A673 (cell line): ENCODE results near the gene CFI. TPM values are rescaled to one million over a fixed set of nuclear protein-coding genes. Genes with fewer than 3 reads are reported as not detected.

ENCODE experiments used
- BruUV-seq: library from RNA; stranded (reverse); fragments of 400-500 nt; replicated peaks from 2 replicates; lab custom pipeline; 2021; lab: Mats Ljungman, UMichigan
- CTCF ChIA-PET: fragments of 300-600 bp; sonication (Branson Sonifier 250); formaldehyde crosslinking; loops from one replicate; lab custom pipeline; 2022; ENCODE audit warnings: antibody characterized with exemption; lab: Charles Lee
- POLR2A ChIA-PET: fragments of 300-600 bp; sonication (Branson Sonifier 250); formaldehyde crosslinking; loops from one replicate; lab custom pipeline; 2022; ENCODE audit warnings: antibody characterized with exemption; ENCODE audit not compliant: low non-redundant PET; lab: Charles Lee
- DNase-seq: peaks from one replicate; pipeline ENCODE4 v3.0.0-alpha.2; 2015; ENCODE audit warnings: low spot score
- H3K27ac ChIP-seq: fragments of 200-600 bp; sonication (generic); 2 replicates; pipeline ENCODE4 v1.5.1; 2016; ENCODE audit warnings: mixed run types, low read depth, mild to moderate bottlenecking, mixed read lengths, antibody characterized with exemption, low read length; ENCODE audit not compliant: poor library complexity, severe bottlenecking
- H3K27me3 ChIP-seq: fragments of 200-600 bp; sonication (generic); replicated peaks from 2 replicates; pipeline ENCODE4 v1.6.1; 2017; ENCODE audit warnings: mixed run types, low read depth, mild to moderate bottlenecking, mixed read lengths, antibody characterized with exemption, low read length; ENCODE audit not compliant: insufficient read depth, poor library complexity
- H3K36me3 ChIP-seq: fragments of 200-600 bp; sonication (generic); 2 replicates; pipeline ENCODE4 v1.6.1; 2016; ENCODE audit warnings: mixed run types, mild to moderate bottlenecking, mixed read lengths, antibody characterized with exemption, low read length; ENCODE audit not compliant: insufficient read depth, poor library complexity, severe bottlenecking
- H3K4me1 ChIP-seq: fragments of 200-600 bp; sonication (generic); 2 replicates; pipeline ENCODE4 v1.6.1; 2017; ENCODE audit warnings: mixed run types, mild to moderate bottlenecking, mixed read lengths, antibody characterized with exemption, low read length; ENCODE audit not compliant: insufficient read depth, poor library complexity, severe bottlenecking
- H3K4me3 ChIP-seq: fragments of 200-600 bp; sonication (generic); 2 replicates; pipeline ENCODE4 v1.5.1; 2016; ENCODE audit warnings: low read depth, mixed run types, mild to moderate bottlenecking, mixed read lengths, low read length; ENCODE audit not compliant: poor library complexity, severe bottlenecking
- H3K9me3 ChIP-seq: fragments of 200-600 bp; sonication (generic); 2 replicates; pipeline ENCODE4 v1.6.1; 2016; ENCODE audit warnings: mixed run types, low read depth, mild to moderate bottlenecking, mixed read lengths, antibody characterized with exemption, low read length; ENCODE audit not compliant: poor library complexity, severe bottlenecking
- CTCF ChIP-seq: fragments of 300-800, 200-600 bp; sonication (generic); conservative IDR thresholded peaks from 2 replicates; pipeline ENCODE4 v1.5.1; 2017; ENCODE audit warnings: low read depth, mild to moderate bottlenecking, antibody characterized with exemption, low read length, moderate library complexity, mixed read lengths
- EZH2 ChIP-seq: fragments of 200-600 bp; sonication (generic); IDR thresholded peaks from 2 replicates; pipeline ENCODE4 v1.6.1; 2017; ENCODE audit warnings: borderline replicate concordance, low read depth, mild to moderate bottlenecking, mixed read lengths, antibody characterized with exemption, low read length; ENCODE audit not compliant: poor library complexity, severe bottlenecking
- intact Hi-C: fragments of 100-400 bp; cut with micrococcal nuclease; formaldehyde crosslinking; loops from one replicate; pipeline ENCODE4 v1.10.0; 2022; ENCODE audit not compliant: unreplicated experiment
- total RNA-seq: library from RNA; stranded (reverse); gene quantifications from 2 replicates; pipeline ENCODE4 v1.2.3, GENCODE V29; 2021

The CFI gene
- total RNA-seq, 1 experiment from 2014 or later = 0.86 TPM

- Histone ChIP-seq H3K4me1 (peaks cover 2% of the 10 kb centered on the region), H3K4me3 (no peak overlapping the region), H3K27me3 (no peaks in the 10 kb centered on the region), H3K36me3 (no peaks in the 10 kb centered on the region), H3K27ac (no peak overlapping the region), H3K9me3 (no peaks in the 10 kb centered on the region)
- no TSS peak for BruUV-seq
- no peak for DNase-seq
- TF ChIP-seq EZH2 = no peak
- no peak for TF ChIP-seq CTCF
- POLR2A ChIA-PET = no interaction called here
- intact Hi-C loops = no loop called here
- CTCF ChIA-PET = no interaction called here
These were observed 68.1 kb downstream of the CFI start for GRCh38 chr4:109733728-109734127.

DNA sequence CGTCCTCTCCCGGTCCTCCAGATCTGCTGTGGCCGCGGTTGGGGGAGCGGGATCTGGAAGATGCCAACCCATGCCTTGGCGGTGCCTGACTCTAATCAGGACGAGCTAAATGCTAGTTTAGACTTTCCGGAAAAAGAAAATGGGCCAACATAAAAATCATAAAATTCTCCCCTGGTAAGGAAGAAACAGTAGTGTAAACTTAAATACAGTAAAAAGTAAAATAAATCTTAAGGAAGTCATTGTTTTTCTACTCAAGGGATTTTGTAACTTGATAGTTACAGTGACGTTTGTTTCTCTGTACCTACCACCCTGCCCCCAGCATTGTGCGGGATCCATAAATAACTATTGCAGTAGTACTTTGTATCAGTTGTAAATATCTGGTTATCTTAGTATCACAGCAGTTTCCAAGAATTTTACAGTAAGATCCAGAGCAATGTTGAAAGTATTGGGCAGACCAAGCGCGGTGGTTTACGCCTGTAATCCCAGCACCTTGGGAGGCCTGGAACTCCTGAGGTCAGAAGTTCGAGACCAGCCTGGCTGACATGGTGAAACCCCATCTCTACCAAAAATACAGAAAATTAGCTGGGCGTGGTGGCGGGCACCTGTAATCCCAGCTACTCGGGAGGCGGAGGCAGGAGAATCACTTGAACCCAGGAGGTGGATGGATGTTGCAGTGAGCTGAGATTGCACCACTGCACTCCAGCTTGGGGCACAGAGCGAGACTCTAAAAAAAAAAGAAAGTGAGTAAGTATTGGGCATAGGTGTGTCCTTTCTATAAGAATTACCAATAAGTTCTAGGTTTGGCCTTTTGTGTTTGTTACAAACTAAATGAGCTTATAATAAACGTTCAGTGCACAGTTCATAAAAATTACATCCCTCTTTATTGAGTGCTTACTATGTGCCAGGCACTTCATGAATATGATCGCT lies 70.9 kb downstream of the CFI start:
- intact Hi-C loops = no loop called here

More for the DNA sequence above, 70.9 kb downstream of the CFI start:
- POLR2A ChIA-PET = no interaction called here
- no peaks in the 10 kb centered on the region for H3K27me3 ChIP-seq
- DNase-seq = no peak
- H3K4me3 ChIP-seq = peak overlapping the region; percentile 86
- H3K27ac ChIP-seq = peak overlapping the region; percentile 52
- CTCF ChIA-PET = interaction anchor here (0.6 kb wide), 1 partner anchor 74 kb away, joined by 7 read pairs; no protein-coding TSS in a partner anchor
- peaks cover 11% of the 10 kb centered on the region for H3K4me1 ChIP-seq
- no TSS peak for BruUV-seq
- no peaks in the 10 kb centered on the region for H3K36me3 ChIP-seq
- no peaks in the 10 kb centered on the region for H3K9me3 ChIP-seq
- TF ChIP-seq EZH2 (no peak), CTCF (no peak)
